Neural crest cell (in vitro differentiated cells): Measurements from ENCODE around the gene ATP9B. TPM values are rescaled to one million over a fixed set of nuclear protein-coding genes. Genes with fewer than 3 reads are reported as not detected.

Experiments used
- DNase-seq: peaks from one replicate; pipeline ENCODE4 v3.0.0; 2021; ENCODE audit warnings: low read depth, mixed read lengths, low spot score
- H3K27ac Mint-ChIP-seq: one replicate; pipeline ENCODE4 v1.8.0; 2021; ENCODE audit warnings: mild to moderate bottlenecking, mixed read lengths; ENCODE audit not compliant: unreplicated experiment
- H3K27me3 Mint-ChIP-seq: 2 replicates; pipeline ENCODE4 v1.8.0; 2021; ENCODE audit warnings: low read depth, mild to moderate bottlenecking, mixed read lengths
- H3K36me3 Mint-ChIP-seq: 2 replicates; pipeline ENCODE4 v1.8.0; 2021; ENCODE audit warnings: low read depth, mild to moderate bottlenecking, mixed read lengths
- H3K4me1 Mint-ChIP-seq: 2 replicates; pipeline ENCODE4 v1.8.0; 2021; ENCODE audit warnings: mixed read lengths
- H3K4me3 Mint-ChIP-seq: one replicate; pipeline ENCODE4 v1.8.0; 2021; ENCODE audit warnings: mild to moderate bottlenecking, mixed read lengths
- H3K9me3 Mint-ChIP-seq: 2 replicates; pipeline ENCODE4 v1.8.0; 2021; ENCODE audit warnings: mixed read lengths
- total RNA-seq: library from RNA; stranded (reverse); gene quantifications from 2 replicates; pipeline ENCODE4 v1.2.1, GENCODE V29; 2021
- TF ChIP-seq, protein P1 (sequence below): fragments of 200-600 bp; sonication (generic); conservative IDR thresholded peaks from 2 replicates; pipeline ENCODE4 v1.5.0; 2021; ENCODE audit warnings: antibody characterized with exemption, mild to moderate bottlenecking

The ATP9B gene
- total RNA-seq, 1 donor from 2014 or later = 32.9 TPM

DNA sequence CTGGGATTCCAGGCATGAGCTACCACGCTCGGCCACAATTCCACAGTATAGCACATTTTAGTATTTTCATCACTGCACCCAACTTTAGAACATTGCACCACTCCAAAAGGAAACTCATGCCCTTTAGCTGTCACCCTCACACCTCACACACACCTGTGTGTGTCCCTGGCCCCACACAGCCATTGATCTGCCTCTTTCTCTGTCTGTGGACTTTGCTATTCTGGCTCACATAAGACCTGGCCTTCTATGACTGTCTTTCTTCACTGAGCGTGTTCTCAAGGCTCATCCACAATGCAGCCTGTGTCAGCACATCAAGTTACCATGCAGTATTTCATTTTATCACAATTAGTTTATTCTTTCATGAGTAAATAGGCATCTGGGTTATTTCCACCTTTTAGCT is 19.7 kb upstream of the ATP9B start:
- Mint-ChIP-seq H3K9me3 (no peaks in the 10 kb centered on the region), H3K27me3 (peaks cover 2% of the 10 kb centered on the region), H3K4me1 (no peaks in the 10 kb centered on the region), H3K36me3 (no peaks in the 10 kb centered on the region), H3K4me3 (no peak overlapping the region), H3K27ac (no peak overlapping the region)
- TF ChIP-seq, protein P1, sequence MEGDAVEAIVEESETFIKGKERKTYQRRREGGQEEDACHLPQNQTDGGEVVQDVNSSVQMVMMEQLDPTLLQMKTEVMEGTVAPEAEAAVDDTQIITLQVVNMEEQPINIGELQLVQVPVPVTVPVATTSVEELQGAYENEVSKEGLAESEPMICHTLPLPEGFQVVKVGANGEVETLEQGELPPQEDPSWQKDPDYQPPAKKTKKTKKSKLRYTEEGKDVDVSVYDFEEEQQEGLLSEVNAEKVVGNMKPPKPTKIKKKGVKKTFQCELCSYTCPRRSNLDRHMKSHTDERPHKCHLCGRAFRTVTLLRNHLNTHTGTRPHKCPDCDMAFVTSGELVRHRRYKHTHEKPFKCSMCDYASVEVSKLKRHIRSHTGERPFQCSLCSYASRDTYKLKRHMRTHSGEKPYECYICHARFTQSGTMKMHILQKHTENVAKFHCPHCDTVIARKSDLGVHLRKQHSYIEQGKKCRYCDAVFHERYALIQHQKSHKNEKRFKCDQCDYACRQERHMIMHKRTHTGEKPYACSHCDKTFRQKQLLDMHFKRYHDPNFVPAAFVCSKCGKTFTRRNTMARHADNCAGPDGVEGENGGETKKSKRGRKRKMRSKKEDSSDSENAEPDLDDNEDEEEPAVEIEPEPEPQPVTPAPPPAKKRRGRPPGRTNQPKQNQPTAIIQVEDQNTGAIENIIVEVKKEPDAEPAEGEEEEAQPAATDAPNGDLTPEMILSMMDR = no peak
- no peak for DNase-seq

DNA sequence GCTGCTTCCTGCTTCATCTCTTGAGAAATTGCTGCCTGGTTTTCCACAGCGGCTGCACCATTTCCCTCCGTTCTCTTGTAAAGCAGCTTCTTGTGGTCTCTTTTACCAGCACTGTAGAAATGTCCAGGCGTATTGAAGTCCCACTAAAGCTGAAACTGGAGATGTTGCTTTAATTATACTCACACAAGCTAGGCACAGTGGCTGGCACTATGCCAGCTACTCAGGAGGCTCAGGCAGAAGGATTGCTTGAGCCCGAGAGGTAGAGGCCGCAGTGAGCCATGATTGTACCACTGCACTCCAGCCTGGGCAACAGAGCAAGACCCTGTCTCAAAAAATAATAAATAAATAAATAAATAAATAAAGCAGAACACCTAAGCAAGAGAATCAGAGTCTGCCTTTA is 19.2 kb upstream of the ATP9B start:
- H3K27ac Mint-ChIP-seq = no peak overlapping the region
- H3K4me1 Mint-ChIP-seq = no peaks in the 10 kb centered on the region
- H3K4me3 Mint-ChIP-seq = no peak overlapping the region
- no peaks in the 10 kb centered on the region for H3K36me3 Mint-ChIP-seq
- TF ChIP-seq, protein P1 = no peak
- H3K9me3 Mint-ChIP-seq = no peaks in the 10 kb centered on the region
- H3K27me3 Mint-ChIP-seq = peaks cover 2% of the 10 kb centered on the region
- no peak for DNase-seq

DNA sequence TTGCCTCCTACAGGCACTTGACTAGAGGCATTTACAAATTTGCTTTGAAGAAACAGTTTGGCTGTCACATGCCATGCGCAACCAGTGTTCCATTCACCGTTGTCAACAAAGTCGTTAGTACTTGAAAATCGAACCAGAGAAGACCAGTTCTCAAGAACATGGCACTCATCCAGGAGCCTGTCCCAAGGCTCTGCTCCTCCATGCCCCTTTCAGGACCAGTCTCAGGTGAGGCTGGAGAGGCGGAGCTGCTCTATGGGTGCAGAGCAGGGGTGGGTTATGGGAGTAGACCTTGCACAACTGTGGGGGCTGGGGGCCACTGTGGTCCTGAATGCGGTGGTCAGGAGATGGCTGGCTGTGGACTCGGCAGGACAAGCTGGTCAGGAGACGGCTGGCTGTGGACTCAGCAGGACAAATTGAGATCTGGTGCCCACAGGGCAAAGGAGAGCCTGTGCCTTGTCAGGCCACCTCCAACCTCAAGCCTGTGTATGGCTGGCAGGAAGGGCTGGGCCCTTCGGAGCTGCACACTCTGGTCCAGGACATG is 12.3 kb upstream of the ATP9B start:
- H3K27me3 Mint-ChIP-seq = peaks cover 2% of the 10 kb centered on the region
- no peaks in the 10 kb centered on the region for H3K9me3 Mint-ChIP-seq
- no peaks in the 10 kb centered on the region for H3K4me1 Mint-ChIP-seq
- no peak for DNase-seq
- H3K4me3 Mint-ChIP-seq = no peak overlapping the region
- TF ChIP-seq, protein P1 = no peak
- H3K27ac Mint-ChIP-seq = no peak overlapping the region
- H3K36me3 Mint-ChIP-seq = no peaks in the 10 kb centered on the region

DNA sequence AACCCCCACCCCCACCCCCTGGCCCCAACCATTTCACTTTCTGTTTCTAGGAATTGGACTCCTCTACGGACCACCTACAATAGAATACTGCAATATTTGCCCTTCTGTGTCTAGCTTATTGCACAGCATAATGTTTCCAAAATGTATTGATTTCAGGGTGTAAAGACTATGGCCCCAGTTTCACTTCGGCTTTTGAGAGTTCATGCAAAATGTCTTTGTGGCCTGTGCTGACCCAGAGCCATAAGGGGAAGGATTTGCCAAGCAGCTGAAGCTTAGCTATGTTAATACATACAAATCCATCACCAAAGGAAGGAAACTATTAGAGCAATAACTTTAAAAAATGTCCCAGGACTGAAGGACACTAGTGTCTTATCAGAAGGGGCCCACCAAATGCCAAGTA is 11.2 kb upstream of the ATP9B start:
- Mint-ChIP-seq H3K4me1 (no peaks in the 10 kb centered on the region), H3K27me3 (peaks cover 2% of the 10 kb centered on the region), H3K36me3 (no peaks in the 10 kb centered on the region), H3K27ac (no peak overlapping the region), H3K9me3 (no peaks in the 10 kb centered on the region), H3K4me3 (no peak overlapping the region)
- TF ChIP-seq, protein P1 = no peak
- no peak for DNase-seq

DNA sequence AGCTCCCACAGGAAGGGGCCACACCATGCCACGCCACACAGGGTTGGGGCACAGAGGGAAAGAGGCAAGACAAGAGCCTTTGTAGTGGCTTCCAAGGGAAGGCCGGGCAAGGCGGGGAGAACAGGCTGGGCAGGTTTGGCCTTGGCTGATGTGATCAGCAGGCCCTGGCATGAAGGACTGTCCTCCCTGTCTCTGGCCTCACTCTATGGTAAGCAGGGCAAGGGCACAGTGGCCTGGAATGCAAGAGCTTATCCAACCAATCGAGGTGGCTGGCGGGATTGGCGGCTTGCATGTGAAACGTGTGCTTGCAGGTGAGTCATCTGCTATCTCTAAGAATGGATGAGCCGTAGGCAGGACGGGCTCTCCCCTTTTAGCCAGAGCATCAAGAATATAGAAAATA is 6.4 kb upstream of the ATP9B start:
- Mint-ChIP-seq H3K36me3 (peaks cover 19% of the 10 kb centered on the region), H3K4me3 (no peak overlapping the region), H3K27me3 (peaks cover 27% of the 10 kb centered on the region), H3K9me3 (peaks cover 27% of the 10 kb centered on the region), H3K4me1 (no peaks in the 10 kb centered on the region), H3K27ac (no peak overlapping the region)
- TF ChIP-seq, protein P1 = no peak
- no peak for DNase-seq

DNA sequence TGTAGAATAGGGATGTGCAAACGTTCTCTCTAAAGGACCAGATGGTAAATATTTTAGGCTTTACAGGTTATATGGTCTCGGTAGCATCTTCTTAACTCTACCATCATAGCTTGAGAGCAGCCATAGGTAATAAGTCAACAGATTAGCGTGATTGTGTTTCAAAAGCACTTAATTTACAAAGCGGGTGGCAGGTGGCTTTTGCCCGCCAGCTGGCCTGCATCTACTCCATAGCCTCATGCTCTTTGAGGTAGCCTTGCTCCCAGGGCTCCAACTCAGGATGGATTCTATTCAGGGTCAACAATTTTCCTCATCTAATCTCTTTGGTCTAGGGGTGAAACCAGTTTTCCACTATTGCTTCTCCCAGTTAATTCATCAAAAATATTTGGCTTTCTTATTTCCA is 5.0 kb upstream of the ATP9B start:
- peaks cover 4% of the 10 kb centered on the region for H3K4me1 Mint-ChIP-seq
- H3K27me3 Mint-ChIP-seq = peaks cover 30% of the 10 kb centered on the region
- H3K36me3 Mint-ChIP-seq = peaks cover 19% of the 10 kb centered on the region
- H3K27ac Mint-ChIP-seq = no peak overlapping the region
- peaks cover 30% of the 10 kb centered on the region for H3K9me3 Mint-ChIP-seq
- TF ChIP-seq, protein P1 = no peak
- H3K4me3 Mint-ChIP-seq = no peak overlapping the region
- DNase-seq = no peak
